ENCODE measurements around the gene IL1R1. TPM values are rescaled to one million over a fixed set of nuclear protein-coding genes. Genes with fewer than 3 reads are reported as not detected.
"Not testable (repeated sequence)": the region's sequence is repeated elsewhere in the genome, so short reads cannot be mapped to it uniquely, and the experiment has no call there.

The IL1R1 gene
- total RNA-seq, 1 donor from 2014 or later: 0.52 TPM

GRCh38 chr2:102114290-102114721 is 28.2 kb upstream of the IL1R1 start:
- no peak for DNase-seq (ENCODE audit: low spot score)
- Mint-ChIP-seq H3K9me3 (no peaks in the 10 kb centered on the region), H3K27me3 (ENCODE audit: low read depth) (peaks cover 43% of the 10 kb centered on the region), H3K36me3 (ENCODE audit: low read depth) (no peaks in the 10 kb centered on the region), H3K4me1 (ENCODE audit: low read depth) (peaks cover 25% of the 10 kb centered on the region), H3K4me3 (ENCODE audit: low read depth) (no peak overlapping the region), H3K27ac (no peak overlapping the region)
- intact Hi-C loops (cut with micrococcal nuclease): loop anchor here (1.0 to 10.0 kb wide), 5 partner anchors 12 to 230 kb away; no protein-coding TSS in a partner anchor

GRCh38 chr2:102114851-102115497 is 27.6 kb upstream of the IL1R1 start:
- no peak overlapping the region for H3K27ac Mint-ChIP-seq
- H3K27me3 Mint-ChIP-seq (ENCODE audit: low read depth): peaks cover 42% of the 10 kb centered on the region
- DNase-seq (ENCODE audit: low spot score): no peak
- peaks cover 25% of the 10 kb centered on the region for H3K4me1 Mint-ChIP-seq (ENCODE audit: low read depth)
- no peaks in the 10 kb centered on the region for H3K9me3 Mint-ChIP-seq
- intact Hi-C loops (cut with micrococcal nuclease): loop anchor here (1.0 to 10.0 kb wide), 5 partner anchors 11 to 230 kb away; no protein-coding TSS in a partner anchor
- no peaks in the 10 kb centered on the region for H3K36me3 Mint-ChIP-seq (ENCODE audit: low read depth)
- H3K4me3 Mint-ChIP-seq (ENCODE audit: low read depth): no peak overlapping the region

- intact Hi-C loops (cut with micrococcal nuclease): loop anchor here (10.0 kb wide), 1 partner anchor 232 kb away; no protein-coding TSS in a partner anchor
- no peak overlapping the region for H3K4me3 Mint-ChIP-seq (ENCODE audit: low read depth)
Observed at GRCh38 chr2:102116630-102117471, 25.7 kb upstream of the IL1R1 start.

GRCh38 chr2:102117472-102117858 is 25.1 kb upstream of the IL1R1 start:
- intact Hi-C loops (cut with micrococcal nuclease): loop anchor here (10.0 kb wide), 1 partner anchor 233 kb away; no protein-coding TSS in a partner anchor
- no peaks in the 10 kb centered on the region for H3K36me3 Mint-ChIP-seq (ENCODE audit: low read depth)
- DNase-seq (ENCODE audit: low spot score): no peak
- H3K9me3 Mint-ChIP-seq: no peaks in the 10 kb centered on the region
- H3K27ac Mint-ChIP-seq: no peak overlapping the region
- peaks cover 42% of the 10 kb centered on the region for H3K27me3 Mint-ChIP-seq (ENCODE audit: low read depth)
- H3K4me1 Mint-ChIP-seq (ENCODE audit: low read depth): peaks cover 21% of the 10 kb centered on the region
- no peak overlapping the region for H3K4me3 Mint-ChIP-seq (ENCODE audit: low read depth)

More at GRCh38 chr2:102116630-102117471, 25.7 kb upstream of the IL1R1 start:
- peaks cover 21% of the 10 kb centered on the region for H3K4me1 Mint-ChIP-seq (ENCODE audit: low read depth)
- H3K27me3 Mint-ChIP-seq (ENCODE audit: low read depth): peaks cover 39% of the 10 kb centered on the region
- no peak for DNase-seq (ENCODE audit: low spot score)
- no peak overlapping the region for H3K27ac Mint-ChIP-seq
- H3K9me3 Mint-ChIP-seq: no peaks in the 10 kb centered on the region
- H3K36me3 Mint-ChIP-seq (ENCODE audit: low read depth): no peaks in the 10 kb centered on the region

GRCh38 chr2:102119255-102119654 is 23.3 kb upstream of the IL1R1 start:
- H3K9me3 Mint-ChIP-seq: no peaks in the 10 kb centered on the region
- intact Hi-C loops (cut with micrococcal nuclease): loop anchor here (10.0 kb wide), 1 partner anchor 234 kb away; no protein-coding TSS in a partner anchor
- no peak overlapping the region for H3K4me3 Mint-ChIP-seq (ENCODE audit: low read depth)
- no peaks in the 10 kb centered on the region for H3K36me3 Mint-ChIP-seq (ENCODE audit: low read depth)
- H3K27me3 Mint-ChIP-seq (ENCODE audit: low read depth): peaks cover 42% of the 10 kb centered on the region
- H3K27ac Mint-ChIP-seq: no peak overlapping the region
- peaks cover 11% of the 10 kb centered on the region for H3K4me1 Mint-ChIP-seq (ENCODE audit: low read depth)
- no peak for DNase-seq (ENCODE audit: low spot score)

- Mint-ChIP-seq H3K36me3 (ENCODE audit: low read depth) (no peaks in the 10 kb centered on the region), H3K27me3 (ENCODE audit: low read depth) (peaks cover 44% of the 10 kb centered on the region), H3K9me3 (peaks cover 2% of the 10 kb centered on the region), H3K4me1 (ENCODE audit: low read depth) (peaks cover 3% of the 10 kb centered on the region), H3K27ac (no peak overlapping the region), H3K4me3 (ENCODE audit: low read depth) (no peak overlapping the region)
- DNase-seq (ENCODE audit: low spot score): no peak
- intact Hi-C loops (cut with micrococcal nuclease): no loop called here
Observed at GRCh38 chr2:102120261-102120660, 22.3 kb upstream of the IL1R1 start.

GRCh38 chr2:102120701-102121159 is 21.8 kb upstream of the IL1R1 start:
- H3K9me3 Mint-ChIP-seq: peaks cover 5% of the 10 kb centered on the region
- H3K4me1 Mint-ChIP-seq (ENCODE audit: low read depth): no peaks in the 10 kb centered on the region
- H3K27me3 Mint-ChIP-seq (ENCODE audit: low read depth): peaks cover 44% of the 10 kb centered on the region
- intact Hi-C loops (cut with micrococcal nuclease): no loop called here
- H3K27ac Mint-ChIP-seq: no peak overlapping the region
- no peaks in the 10 kb centered on the region for H3K36me3 Mint-ChIP-seq (ENCODE audit: low read depth)
- H3K4me3 Mint-ChIP-seq (ENCODE audit: low read depth): no peak overlapping the region
- DNase-seq (ENCODE audit: low spot score): no peak

GRCh38 chr2:102122115-102122514 is 20.4 kb upstream of the IL1R1 start:
- H3K27me3 Mint-ChIP-seq (ENCODE audit: low read depth): peaks cover 40% of the 10 kb centered on the region
- intact Hi-C loops (cut with micrococcal nuclease): no loop called here
- peaks cover under 1% of the 10 kb centered on the region for H3K4me1 Mint-ChIP-seq (ENCODE audit: low read depth)
- H3K9me3 Mint-ChIP-seq: peaks cover 7% of the 10 kb centered on the region
- no peak for DNase-seq (ENCODE audit: low spot score)
- no peaks in the 10 kb centered on the region for H3K36me3 Mint-ChIP-seq (ENCODE audit: low read depth)
- no peak overlapping the region for H3K4me3 Mint-ChIP-seq (ENCODE audit: low read depth)
- no peak overlapping the region for H3K27ac Mint-ChIP-seq

- intact Hi-C loops (cut with micrococcal nuclease): no loop called here
- Mint-ChIP-seq H3K27ac (no peak overlapping the region), H3K27me3 (ENCODE audit: low read depth) (peaks cover 38% of the 10 kb centered on the region), H3K9me3 (peaks cover 8% of the 10 kb centered on the region), H3K4me3 (ENCODE audit: low read depth) (no peak overlapping the region), H3K36me3 (ENCODE audit: low read depth) (no peaks in the 10 kb centered on the region), H3K4me1 (ENCODE audit: low read depth) (peaks cover 6% of the 10 kb centered on the region)
- DNase-seq (ENCODE audit: low spot score): no peak
Observed at GRCh38 chr2:102122909-102123308, 19.6 kb upstream of the IL1R1 start.

- H3K36me3 Mint-ChIP-seq (ENCODE audit: low read depth); H3K27ac Mint-ChIP-seq; DNase-seq (ENCODE audit: low spot score); intact Hi-C loops (cut with micrococcal nuclease); H3K4me3 Mint-ChIP-seq (ENCODE audit: low read depth); H3K9me3 Mint-ChIP-seq: not testable (repeated sequence)
- Mint-ChIP-seq H3K27me3 (ENCODE audit: low read depth) (peaks cover 38% of the 10 kb centered on the region), H3K4me1 (ENCODE audit: low read depth) (peaks cover 13% of the 10 kb centered on the region)
Observed at GRCh38 chr2:102124421-102124820, 18.1 kb upstream of the IL1R1 start.

- Mint-ChIP-seq H3K9me3 (peaks cover 10% of the 10 kb centered on the region), H3K4me1 (ENCODE audit: low read depth) (peaks cover 13% of the 10 kb centered on the region), H3K27ac (no peak overlapping the region), H3K36me3 (ENCODE audit: low read depth) (no peaks in the 10 kb centered on the region), H3K4me3 (ENCODE audit: low read depth) (no peak overlapping the region), H3K27me3 (ENCODE audit: low read depth) (peaks cover 32% of the 10 kb centered on the region)
- DNase-seq (ENCODE audit: low spot score): no peak
- intact Hi-C loops (cut with micrococcal nuclease): loop anchor here (1.0 to 5.0 kb wide), 2 partner anchors 12 to 241 kb away; no protein-coding TSS in a partner anchor
Observed at GRCh38 chr2:102126169-102126568, 16.4 kb upstream of the IL1R1 start.

- Mint-ChIP-seq H3K4me1 (ENCODE audit: low read depth) (peaks cover 13% of the 10 kb centered on the region), H3K4me3 (ENCODE audit: low read depth) (no peak overlapping the region), H3K27me3 (ENCODE audit: low read depth) (peaks cover 31% of the 10 kb centered on the region), H3K9me3 (peaks cover 15% of the 10 kb centered on the region), H3K27ac (no peak overlapping the region), H3K36me3 (ENCODE audit: low read depth) (no peaks in the 10 kb centered on the region)
- no peak for DNase-seq (ENCODE audit: low spot score)
- intact Hi-C loops (cut with micrococcal nuclease): loop anchor here (1.0 to 5.0 kb wide), 2 partner anchors 12 to 241 kb away; no protein-coding TSS in a partner anchor
Observed at GRCh38 chr2:102126660-102127059, 15.9 kb upstream of the IL1R1 start.
